ENCODE results near the gene CCR7.

The CCR7 gene

GRCh38 chr17:40564883-40565768 is at the start of gene CCR7:
Gene CCR7 (minus strand): TSS chr17:40565472. CDS start chr17:40565409, 63 bp downstream.
- DNase-seq = no peak

GRCh38 chr17:40614431-40615067 is 49.3 kb upstream of the CCR7 start:
- DNase-seq = no peak

- no peak for DNase-seq
Measured at GRCh38 chr17:40613467-40614154, 48.3 kb upstream of the CCR7 start.

- no peak for DNase-seq
Measured at GRCh38 chr17:40612599-40613244, 47.5 kb upstream of the CCR7 start.

GRCh38 chr17:40611840-40612474 is 46.7 kb upstream of the CCR7 start:
- DNase-seq = no peak

- DNase-seq = no peak
Measured at GRCh38 chr17:40610359-40610758, 45.1 kb upstream of the CCR7 start.

GRCh38 chr17:40608061-40608581 is 42.8 kb upstream of the CCR7 start:
- no peak for DNase-seq

GRCh38 chr17:40607641-40608040 is 42.4 kb upstream of the CCR7 start:
- DNase-seq = no peak

- DNase-seq = no peak
Measured at GRCh38 chr17:40606548-40607353, 41.5 kb upstream of the CCR7 start.

- no peak for DNase-seq
Measured at GRCh38 chr17:40605306-40605705, 40.0 kb upstream of the CCR7 start.

GRCh38 chr17:40604327-40605080 is 39.2 kb upstream of the CCR7 start:
- DNase-seq = no peak

- no peak for DNase-seq
Measured at GRCh38 chr17:40602445-40603443, 37.5 kb upstream of the CCR7 start.

- no peak for DNase-seq
Measured at GRCh38 chr17:40600486-40601046, 35.3 kb upstream of the CCR7 start.

- DNase-seq = no peak
Measured at GRCh38 chr17:40599468-40599763, 34.1 kb upstream of the CCR7 start.

GRCh38 chr17:40598619-40599467 is 33.6 kb upstream of the CCR7 start:
- DNase-seq = no peak

- DNase-seq = no peak
Measured at GRCh38 chr17:40598301-40598618, 33.0 kb upstream of the CCR7 start.

- DNase-seq = no peak
Measured at GRCh38 chr17:40597556-40598300, 32.5 kb upstream of the CCR7 start.

GRCh38 chr17:40597156-40597555 is 31.9 kb upstream of the CCR7 start:
- no peak for DNase-seq

Data from NCI-H510A treated with DMSO at 0.1 percent for 48 hours (cell line).